HG02759 (cell line): ENCODE measurements around the gene NUBP2.

Experiments
- ATAC-seq: cut with Tn5 transposase; IDR thresholded peaks from one replicate; pipeline ENCODE4 v1.9.1; 2021; ENCODE audit warnings: mild to moderate bottlenecking, moderate library complexity; ENCODE audit not compliant: unreplicated experiment

NUBP2 gene

GRCh38 chr16:1782408-1783264 lies at the start of gene NUBP2, which contains the start of gene SPSB3:
Gene NUBP2 (plus strand): TSS chr16:1782960. CDS start chr16:1783021, 61 bp downstream.
Gene SPSB3 (minus strand): TSS chr16:1782571. CDS start chr16:1781483, 1,088 bp downstream.
- ATAC-seq, result peak; percentile 84

- no peak for ATAC-seq
These were observed 48.6 kb upstream of the NUBP2 start for GRCh38 chr16:1734123-1734522.

GRCh38 chr16:1734816-1735215 lies 47.9 kb upstream of the NUBP2 start:
- no peak for ATAC-seq

GRCh38 chr16:1740234-1740633 lies 42.5 kb upstream of the NUBP2 start:
- ATAC-seq, result no peak

GRCh38 chr16:1740781-1741490 lies 41.8 kb upstream of the NUBP2 start:
- no peak for ATAC-seq

GRCh38 chr16:1741553-1742165 lies 41.1 kb upstream of the NUBP2 start:
- ATAC-seq, result no peak

- ATAC-seq, result no peak
These were observed 39.1 kb upstream of the NUBP2 start for GRCh38 chr16:1743376-1744337.

GRCh38 chr16:1744338-1744840 lies 38.4 kb upstream of the NUBP2 start:
- ATAC-seq, result no peak

GRCh38 chr16:1745181-1745899 lies 37.4 kb upstream of the NUBP2 start:
- ATAC-seq, result no peak

GRCh38 chr16:1745900-1746692 lies 36.7 kb upstream of the NUBP2 start:
- ATAC-seq, result no peak

GRCh38 chr16:1746693-1747195 lies 36.0 kb upstream of the NUBP2 start:
- no peak for ATAC-seq

GRCh38 chr16:1747934-1748333 lies 34.8 kb upstream of the NUBP2 start:
- ATAC-seq, result no peak

GRCh38 chr16:1749152-1750117 lies 33.3 kb upstream of the NUBP2 start:
- no peak for ATAC-seq

GRCh38 chr16:1751946-1752345 lies 30.8 kb upstream of the NUBP2 start:
- no peak for ATAC-seq

- ATAC-seq, result no peak
These were observed 29.9 kb upstream of the NUBP2 start for GRCh38 chr16:1752853-1753252.

- ATAC-seq, result no peak
These were observed 28.6 kb upstream of the NUBP2 start for GRCh38 chr16:1754204-1754603.

GRCh38 chr16:1757714-1758461 lies 24.9 kb upstream of the NUBP2 start:
- ATAC-seq, result no peak
